Activated naive CD4-positive, alpha-beta T cell treated with anti-CD3 and anti-CD28 coated beads for 36 hours (primary cell): ENCODE results near the gene P3R3URF. TPM values are rescaled to one million over a fixed set of nuclear protein-coding genes. Genes with fewer than 3 reads are reported as not detected.

Experiments used
- CTCF ChIA-PET: fragments of 350-600 bp; sonication (Branson Sonifier 250); formaldehyde crosslinking; loops from one replicate; lab custom pipeline; 2021; ENCODE audit warnings: antibody characterized with exemption; lab: Charles Lee
- DNase-seq: peaks from one replicate; pipeline ENCODE4 v3.0.0-alpha.2; 2020
- H3K27ac Mint-ChIP-seq: one replicate; pipeline ENCODE4 v1.8.0; 2021; ENCODE audit warnings: mild to moderate bottlenecking, mixed read lengths
- H3K27me3 Mint-ChIP-seq: one replicate; pipeline ENCODE4 v1.8.0; 2021; ENCODE audit warnings: low read depth, mixed read lengths
- H3K36me3 Mint-ChIP-seq: one replicate; pipeline ENCODE4 v1.8.0; 2021; ENCODE audit warnings: low read depth, mixed read lengths
- H3K4me1 Mint-ChIP-seq: one replicate; pipeline ENCODE4 v1.8.0; 2021; ENCODE audit warnings: low read depth, mixed read lengths
- H3K4me3 Mint-ChIP-seq: one replicate; pipeline ENCODE4 v1.8.0; 2021; ENCODE audit warnings: mild to moderate bottlenecking, moderate library complexity, mixed read lengths
- H3K9me3 Mint-ChIP-seq: one replicate; pipeline ENCODE4 v1.8.0; 2021; ENCODE audit warnings: mixed read lengths
- intact Hi-C: fragments of 100-400 bp; cut with micrococcal nuclease; formaldehyde crosslinking; loops from one replicate; pipeline ENCODE4 v1.15.1; 2023
- total RNA-seq, 2 experiments: library from RNA; stranded (reverse); gene quantifications; one replicate each; pipeline ENCODE4 v1.2.3, GENCODE V29; 2021

Gene P3R3URF
- total RNA-seq, 2 experiments from 2014 or later = not detected

DNA sequence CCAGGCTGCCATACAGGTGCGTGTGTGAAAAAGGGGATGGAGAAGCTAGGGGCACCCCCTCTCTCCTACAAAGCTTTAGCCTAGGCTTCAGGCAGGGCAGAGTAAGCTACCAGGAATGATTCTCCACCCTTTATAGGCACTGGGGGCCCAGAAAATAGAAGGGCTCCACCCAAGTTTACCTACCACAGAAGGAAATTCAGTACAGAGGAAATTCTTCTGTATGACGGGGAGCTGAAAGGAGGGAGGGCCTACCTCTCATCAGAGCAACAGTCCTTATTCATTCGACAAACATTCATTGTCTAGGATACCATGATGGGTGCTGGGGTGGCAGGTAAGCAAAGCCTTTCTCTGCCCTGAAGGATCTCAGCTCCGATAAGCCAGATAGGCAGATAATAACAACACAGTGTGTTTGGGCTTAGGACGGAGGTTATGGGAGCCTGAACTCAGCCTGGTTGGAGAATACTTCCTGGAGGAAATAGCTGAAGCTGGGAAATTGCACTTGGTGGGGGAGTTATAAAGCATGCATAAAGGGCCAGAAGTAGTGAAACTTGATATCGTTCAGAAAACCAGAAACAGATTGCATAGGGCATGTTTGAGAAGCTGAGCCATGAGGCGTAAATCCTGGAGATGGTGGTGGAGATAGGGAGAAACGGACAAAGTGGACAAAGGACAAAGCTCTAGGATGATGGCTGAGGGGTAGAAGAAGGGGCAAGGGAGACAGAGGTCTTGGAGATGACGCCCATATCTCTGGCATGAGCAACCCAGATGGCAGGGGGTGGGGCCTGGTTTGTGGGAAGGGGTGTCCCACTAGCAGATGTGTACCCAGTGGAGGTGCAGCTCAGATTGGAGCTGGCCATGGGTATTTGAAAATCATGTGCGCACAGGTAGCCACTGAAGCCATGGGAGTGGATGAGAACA is 5.3 kb upstream of the P3R3URF start:
- intact Hi-C loops = loop anchor here (10.0 kb wide), 2 partner anchors 427 to 597 kb away; partner anchors contain the start of genes IPP and NASP
- H3K9me3 Mint-ChIP-seq = no peaks in the 10 kb centered on the region
- CTCF ChIA-PET = interaction anchor here (0.5 to 9.7 kb wide), 20 partner anchors 10 to 408 kb away, joined by 3 to 98 read pairs (median 4); no protein-coding TSS in a partner anchor
- H3K27me3 Mint-ChIP-seq = no peaks in the 10 kb centered on the region
- no peak overlapping the region for H3K4me3 Mint-ChIP-seq
- H3K4me1 Mint-ChIP-seq = peaks cover 23% of the 10 kb centered on the region
- no peak for DNase-seq
- H3K36me3 Mint-ChIP-seq = no peaks in the 10 kb centered on the region
- H3K27ac Mint-ChIP-seq = no peak overlapping the region

DNA sequence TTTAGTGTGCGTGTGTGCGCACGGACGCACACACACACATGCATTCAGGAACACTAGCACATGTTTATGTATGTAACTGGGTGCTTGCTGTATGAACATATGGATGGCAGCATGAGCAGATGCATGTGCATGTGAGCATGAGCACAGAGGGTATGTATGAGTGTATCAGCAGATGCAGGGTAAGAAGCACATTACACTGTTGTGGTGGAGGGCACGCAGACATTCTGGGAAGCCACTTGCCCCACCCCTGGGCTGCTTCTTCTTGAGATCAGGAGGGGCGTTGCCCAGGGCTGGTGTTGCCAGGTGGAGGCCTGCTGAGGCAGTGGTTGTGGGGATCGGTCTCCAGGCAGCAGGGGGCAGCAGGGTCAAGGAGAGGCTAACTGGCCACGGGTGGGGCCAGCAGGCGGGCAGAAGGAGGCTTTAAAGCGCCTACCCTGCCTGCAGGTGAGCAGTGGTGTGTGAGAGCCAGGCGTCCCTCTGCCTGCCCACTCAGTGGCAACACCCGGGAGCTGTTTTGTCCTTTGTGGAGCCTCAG is 3.9 kb upstream of the P3R3URF start:
- peaks cover 15% of the 10 kb centered on the region for H3K4me1 Mint-ChIP-seq
- no peak overlapping the region for H3K27ac Mint-ChIP-seq
- no peaks in the 10 kb centered on the region for H3K9me3 Mint-ChIP-seq
- DNase-seq = peak; percentile 30
- H3K27me3 Mint-ChIP-seq = no peaks in the 10 kb centered on the region
- intact Hi-C loops = loop anchor here (10.0 kb wide), 2 partner anchors 425 to 595 kb away; partner anchors contain the start of genes IPP and NASP
- no peak overlapping the region for H3K4me3 Mint-ChIP-seq
- CTCF ChIA-PET = interaction anchor here (0.8 to 9.7 kb wide), 10 partner anchors 15 to 144 kb away, joined by 3 to 98 read pairs (median 4); partner anchors contain the start of gene PIK3R3
- H3K36me3 Mint-ChIP-seq = no peaks in the 10 kb centered on the region

- peaks cover 8% of the 10 kb centered on the region for H3K4me1 Mint-ChIP-seq
- H3K27me3 Mint-ChIP-seq = no peaks in the 10 kb centered on the region
- peak; percentile 82 for DNase-seq
- H3K4me3 Mint-ChIP-seq = no peak overlapping the region
- H3K27ac Mint-ChIP-seq = no peak overlapping the region
- intact Hi-C loops = loop anchor here (1.0 to 10.0 kb wide), 5 partner anchors 44 to 667 kb away; partner anchors contain the start of genes IPP and NASP
- H3K36me3 Mint-ChIP-seq = no peaks in the 10 kb centered on the region
- CTCF ChIA-PET = interaction anchor here (0.6 to 9.7 kb wide), 14 partner anchors 12 to 831 kb away, joined by 3 to 98 read pairs (median 3); partner anchors contain the start of gene PIK3R3
- H3K9me3 Mint-ChIP-seq = no peaks in the 10 kb centered on the region
Observed at GRCh38 chr1:46179138-46180081, 3.1 kb upstream of the P3R3URF start.

DNA sequence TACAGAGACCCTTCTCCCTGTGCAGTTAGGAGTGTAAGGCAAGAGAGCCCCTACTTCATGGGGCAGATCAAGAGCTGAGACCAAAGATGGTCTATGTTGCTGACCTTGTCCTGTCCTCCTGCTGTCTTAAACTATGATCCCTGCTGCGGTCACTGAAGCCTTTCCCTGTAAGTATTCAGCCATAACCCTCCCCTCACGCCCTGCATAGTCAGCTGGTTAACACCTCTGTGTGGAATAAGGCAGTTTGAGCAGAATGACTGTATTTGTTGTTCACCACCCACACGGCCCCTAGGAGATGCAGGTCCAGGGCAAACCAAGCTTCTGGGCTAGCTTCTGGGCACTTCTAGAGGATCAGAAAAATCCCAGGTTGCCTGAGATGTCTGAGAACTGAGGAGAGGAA is 1.0 kb downstream of the P3R3URF start:
- intact Hi-C loops = loop anchor here (5.0 kb wide), 1 partner anchor 663 kb away; no protein-coding TSS in a partner anchor
- Mint-ChIP-seq H3K27me3 (no peaks in the 10 kb centered on the region), H3K4me3 (no peak overlapping the region), H3K9me3 (no peaks in the 10 kb centered on the region), H3K27ac (no peak overlapping the region), H3K36me3 (no peaks in the 10 kb centered on the region), H3K4me1 (no peaks in the 10 kb centered on the region)
- CTCF ChIA-PET = no interaction called here
- DNase-seq = peak; percentile 14

- Mint-ChIP-seq H3K4me1 (no peaks in the 10 kb centered on the region), H3K4me3 (no peak within 1 kb of the TSS), H3K27me3 (no peaks in the 10 kb centered on the region), H3K9me3 (no peaks in the 10 kb centered on the region), H3K36me3 (no peaks in the 10 kb centered on the region), H3K27ac (no peak within 1 kb of the TSS)
- no peak for DNase-seq
- CTCF ChIA-PET = no interaction called here
- intact Hi-C loops = loop anchor here (5.0 kb wide), 1 partner anchor 662 kb away; no protein-coding TSS in a partner anchor
Observed at GRCh38 chr1:46174448-46175231, 1.6 kb downstream of the P3R3URF start, which contains the start of gene TSPAN1. Gene TSPAN1, plus strand, starts transcription at chr1:46175087. Its CDS starts 6,021 bp downstream, at chr1:46181108.

GRCh38 chr1:46173361-46173856 is 2.9 kb downstream of the P3R3URF start:
- no peaks in the 10 kb centered on the region for H3K9me3 Mint-ChIP-seq
- no peak for DNase-seq
- no peaks in the 10 kb centered on the region for H3K4me1 Mint-ChIP-seq
- no peaks in the 10 kb centered on the region for H3K27me3 Mint-ChIP-seq
- CTCF ChIA-PET = interaction anchor here (1.5 kb wide), 1 partner anchor 137 kb away, joined by 5 read pairs; no protein-coding TSS in a partner anchor
- no peak overlapping the region for H3K27ac Mint-ChIP-seq
- intact Hi-C loops = no loop called here
- no peaks in the 10 kb centered on the region for H3K36me3 Mint-ChIP-seq
- no peak overlapping the region for H3K4me3 Mint-ChIP-seq

DNA sequence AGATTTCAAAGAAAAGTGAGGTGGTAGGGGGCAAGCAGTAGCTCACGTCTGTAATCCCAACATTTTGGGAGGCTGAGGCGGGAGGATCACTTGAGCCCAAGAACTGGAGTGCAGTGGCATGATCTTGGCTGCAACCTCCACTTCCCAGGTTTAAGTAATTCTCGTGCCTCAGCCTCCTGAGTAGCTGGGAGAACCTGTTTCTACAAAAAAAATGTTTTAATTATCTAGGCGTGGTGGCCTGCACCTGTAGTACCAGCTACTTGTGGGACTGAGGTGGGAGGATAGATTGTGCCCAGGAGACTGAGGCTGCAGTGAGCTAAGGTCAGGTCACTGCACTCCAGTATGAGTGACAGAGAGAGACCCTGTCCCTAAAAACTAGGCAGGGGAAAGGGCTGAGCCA is 4.0 kb downstream of the P3R3URF start:
- peaks cover 3% of the 10 kb centered on the region for H3K4me1 Mint-ChIP-seq
- no peak overlapping the region for H3K27ac Mint-ChIP-seq
- H3K9me3 Mint-ChIP-seq = no peaks in the 10 kb centered on the region
- CTCF ChIA-PET = interaction anchor here (0.6 to 0.9 kb wide), 3 partner anchors 11 to 701 kb away, joined by 3 read pairs; no protein-coding TSS in a partner anchor
- no peak overlapping the region for H3K4me3 Mint-ChIP-seq
- no peak for DNase-seq
- H3K36me3 Mint-ChIP-seq = no peaks in the 10 kb centered on the region
- peaks cover 4% of the 10 kb centered on the region for H3K27me3 Mint-ChIP-seq
- intact Hi-C loops = no loop called here

DNA sequence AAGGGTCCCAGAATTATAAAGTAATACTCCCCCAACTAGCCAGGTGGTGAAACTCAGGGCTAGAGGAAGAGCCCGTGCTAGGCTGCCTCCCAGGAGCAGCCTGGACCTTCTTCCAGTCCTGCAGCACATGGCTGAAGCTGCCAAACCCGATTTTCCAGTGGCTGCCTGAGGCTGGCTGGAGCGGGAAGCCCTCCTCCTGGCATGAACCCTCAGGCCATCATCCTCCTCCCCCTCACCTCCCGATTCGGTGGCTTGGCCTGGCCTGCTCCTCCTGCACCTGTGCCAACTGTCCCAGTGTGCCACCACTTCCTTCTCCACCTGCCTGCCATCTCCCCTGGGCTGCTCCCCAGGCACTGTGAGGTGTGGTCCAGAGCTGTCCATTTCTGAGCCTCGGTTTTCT is 4.4 kb downstream of the P3R3URF start:
- no peak overlapping the region for H3K27ac Mint-ChIP-seq
- no peaks in the 10 kb centered on the region for H3K9me3 Mint-ChIP-seq
- CTCF ChIA-PET = interaction anchor here (0.6 to 0.9 kb wide), 3 partner anchors 11 to 701 kb away, joined by 3 read pairs; no protein-coding TSS in a partner anchor
- no peak for DNase-seq
- H3K4me1 Mint-ChIP-seq = peaks cover 8% of the 10 kb centered on the region
- intact Hi-C loops = no loop called here
- H3K4me3 Mint-ChIP-seq = no peak overlapping the region
- H3K27me3 Mint-ChIP-seq = peaks cover 4% of the 10 kb centered on the region
- H3K36me3 Mint-ChIP-seq = no peaks in the 10 kb centered on the region

DNA sequence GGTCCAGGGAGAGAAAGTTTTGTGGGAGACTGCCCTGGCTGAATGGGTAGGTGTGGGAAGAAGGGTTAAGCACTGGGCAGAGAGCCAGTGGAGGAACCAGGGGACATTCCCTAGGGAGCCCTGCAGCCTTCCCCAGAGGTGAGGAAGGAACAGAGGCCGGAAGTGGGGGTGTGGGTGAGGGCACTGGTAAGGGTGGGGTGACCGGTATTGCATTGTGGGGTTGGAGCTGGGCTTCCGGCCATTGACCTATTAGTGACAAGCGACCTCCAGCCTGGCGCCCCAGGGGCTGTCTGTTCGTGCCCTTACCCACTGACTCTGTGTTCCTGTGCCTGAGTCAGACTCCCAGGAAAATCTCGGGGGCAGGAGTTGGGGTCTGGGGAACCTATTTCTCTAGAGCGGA is 4.9 kb downstream of the P3R3URF start:
- CTCF ChIA-PET = no interaction called here
- Mint-ChIP-seq H3K27me3 (peaks cover 4% of the 10 kb centered on the region), H3K4me3 (no peak overlapping the region), H3K9me3 (no peaks in the 10 kb centered on the region), H3K36me3 (no peaks in the 10 kb centered on the region), H3K4me1 (peaks cover 12% of the 10 kb centered on the region), H3K27ac (no peak overlapping the region)
- intact Hi-C loops = no loop called here
- DNase-seq = no peak

- Mint-ChIP-seq H3K9me3 (no peaks in the 10 kb centered on the region), H3K27ac (no peak overlapping the region), H3K36me3 (no peaks in the 10 kb centered on the region), H3K4me3 (no peak overlapping the region), H3K4me1 (peaks cover 14% of the 10 kb centered on the region), H3K27me3 (peaks cover 4% of the 10 kb centered on the region)
- no peak for DNase-seq
- intact Hi-C loops = no loop called here
- CTCF ChIA-PET = interaction anchor here (1.3 to 1.5 kb wide), 2 partner anchors 14 to 131 kb away, joined by 3 read pairs; no protein-coding TSS in a partner anchor
Observed at GRCh38 chr1:46169811-46170454, 6.4 kb downstream of the P3R3URF start.
